GM19193 (cell line): ENCODE data around the gene SEC22C.

ENCODE experiments used
- POLR2A ChIP-seq: IDR thresholded peaks from 4 replicates; pipeline ENCODE4 v1.6.1; 2011; ENCODE audit not compliant: insufficient read depth, insufficient read length; ENCODE audit errors: extremely low read depth

SEC22C gene, protein sequence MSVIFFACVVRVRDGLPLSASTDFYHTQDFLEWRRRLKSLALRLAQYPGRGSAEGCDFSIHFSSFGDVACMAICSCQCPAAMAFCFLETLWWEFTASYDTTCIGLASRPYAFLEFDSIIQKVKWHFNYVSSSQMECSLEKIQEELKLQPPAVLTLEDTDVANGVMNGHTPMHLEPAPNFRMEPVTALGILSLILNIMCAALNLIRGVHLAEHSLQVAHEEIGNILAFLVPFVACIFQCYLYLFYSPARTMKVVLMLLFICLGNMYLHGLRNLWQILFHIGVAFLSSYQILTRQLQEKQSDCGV

DNA sequence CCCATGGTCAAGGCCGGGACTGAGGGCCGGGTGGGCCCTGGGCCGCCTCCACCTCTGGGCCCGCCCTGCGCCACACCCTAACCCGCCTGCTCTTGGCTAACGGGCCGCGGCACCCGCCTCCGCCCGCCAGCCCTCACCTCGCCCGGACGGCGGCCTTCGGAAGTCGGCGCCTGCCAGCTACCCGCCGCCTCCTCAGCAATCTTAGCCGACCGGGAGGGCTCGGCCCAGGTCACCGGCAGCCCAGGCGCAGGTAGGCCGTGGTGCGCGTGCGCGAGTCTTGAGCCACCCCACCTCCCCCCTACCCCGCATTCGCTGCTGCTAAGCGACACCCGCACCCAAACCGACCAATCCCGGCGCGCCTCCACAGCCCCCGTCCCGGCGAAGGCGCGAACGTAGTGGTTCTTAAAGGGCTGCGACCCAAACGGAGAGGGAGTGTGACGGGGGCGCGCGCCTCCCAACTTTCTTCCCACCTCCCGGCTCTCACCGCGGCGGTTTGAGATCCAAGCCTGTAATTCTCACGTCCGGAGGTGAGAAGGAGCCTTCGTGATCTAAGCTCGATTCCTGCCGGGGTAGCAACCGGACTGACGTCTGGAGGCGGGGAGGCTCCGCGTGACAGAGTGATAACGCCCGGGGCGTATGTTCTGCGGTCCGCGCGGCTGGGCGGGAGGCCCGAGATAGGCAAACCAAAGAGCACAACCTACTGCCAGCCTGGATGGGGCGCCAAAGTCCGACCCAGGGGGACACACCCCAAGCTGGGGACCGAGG lies at the start of gene SEC22C:
TSS of gene SEC22C (minus strand) at position 259 of the 765 bp plus-strand sequence. CDS start 12,921 bp downstream, outside the sequence.
- TF ChIP-seq POLR2A = peak; percentile 80

DNA sequence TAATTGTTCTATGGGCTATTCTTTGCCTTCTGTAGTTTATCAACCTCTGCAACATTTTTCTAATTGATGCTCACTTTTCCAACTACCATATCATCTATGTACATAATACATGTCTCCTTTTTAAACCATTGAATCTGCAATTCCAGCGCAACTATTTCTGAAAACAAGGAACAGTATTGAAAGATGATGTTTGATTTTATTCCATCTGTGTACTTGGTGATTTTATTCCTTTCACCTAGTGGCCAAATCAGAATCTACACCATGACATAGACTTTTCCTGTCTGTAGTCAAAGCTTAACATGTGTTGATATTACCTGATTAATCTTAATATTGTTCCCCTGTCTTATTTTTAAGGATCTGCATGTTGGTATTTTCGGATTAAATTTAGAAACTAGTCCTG lies 31.7 kb upstream of the SEC22C start:
- TF ChIP-seq POLR2A = no peak

DNA sequence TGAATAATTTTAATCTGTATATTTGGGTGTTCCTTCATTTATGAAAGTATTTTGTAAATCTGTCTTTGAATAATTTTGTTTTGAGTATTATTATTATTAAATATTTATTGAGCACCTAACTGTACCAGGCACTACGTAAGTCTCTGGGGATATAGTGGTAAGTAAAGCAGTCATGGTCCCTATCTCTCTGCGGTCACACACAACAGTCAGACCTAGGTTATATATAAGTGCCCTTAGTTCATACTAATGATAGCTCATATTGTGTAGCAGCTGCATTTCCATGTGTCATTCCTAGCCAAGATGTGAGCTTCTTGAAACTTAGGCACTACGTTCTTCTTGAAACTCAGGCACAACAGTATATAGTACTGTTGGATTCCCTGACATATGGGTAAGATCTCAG lies 31.2 kb upstream of the SEC22C start:
- no peak for TF ChIP-seq POLR2A

DNA sequence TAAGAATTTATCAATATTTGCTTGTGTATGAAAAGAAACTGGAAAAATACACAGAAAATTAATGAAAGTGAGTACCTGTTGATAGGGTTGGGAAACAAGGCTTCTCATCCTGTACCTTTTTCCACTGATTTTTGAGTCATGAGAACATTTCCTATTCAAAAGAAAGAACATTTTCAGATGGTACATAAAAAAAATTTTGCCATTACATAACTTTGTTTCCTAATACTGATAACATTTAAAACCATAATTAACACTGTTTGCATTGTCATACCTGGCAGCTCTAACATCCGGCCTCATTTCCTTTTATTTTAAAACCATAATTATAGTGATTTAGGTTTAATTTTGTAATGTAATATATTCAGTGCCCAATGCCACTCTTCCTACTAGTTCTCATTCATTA lies 30.4 kb upstream of the SEC22C start:
- no peak for TF ChIP-seq POLR2A

DNA sequence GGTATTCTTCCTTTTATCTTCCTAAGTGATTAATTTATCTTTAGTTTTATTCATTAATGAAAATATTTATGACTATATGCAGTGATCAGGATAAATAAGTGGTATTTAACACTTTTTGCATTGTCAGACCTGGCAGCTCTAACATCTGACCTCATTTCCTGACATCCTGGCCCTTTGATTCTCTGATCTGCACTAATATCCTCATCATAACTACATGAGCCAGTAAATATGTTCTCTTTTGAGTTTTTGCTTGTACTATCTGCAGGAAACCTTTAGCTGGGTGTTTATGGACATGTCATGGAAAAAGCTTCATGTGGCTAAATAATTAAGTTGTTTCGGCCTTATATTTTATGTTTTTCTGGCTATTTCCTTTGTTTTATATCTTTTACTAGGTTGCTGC lies 29.2 kb upstream of the SEC22C start:
- TF ChIP-seq POLR2A = no peak

DNA sequence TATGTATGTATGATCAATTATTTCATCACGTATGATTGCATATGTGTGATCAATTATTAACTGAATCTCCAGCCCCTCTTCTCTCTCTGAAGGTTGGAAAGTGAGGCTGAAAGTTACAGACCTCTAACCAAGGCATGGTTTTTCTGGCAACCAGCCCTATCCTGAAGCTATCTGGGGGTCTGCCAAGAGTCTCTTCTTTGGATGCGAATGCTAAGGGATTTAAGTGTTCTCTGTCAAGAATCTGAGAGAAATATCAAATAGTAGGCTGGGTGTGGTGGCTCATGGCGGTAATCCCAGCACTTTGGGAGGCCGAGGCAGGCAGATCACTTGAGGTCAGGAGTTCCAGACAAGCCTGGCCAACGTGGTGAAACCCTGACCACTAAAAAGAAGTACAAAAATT lies 26.8 kb upstream of the SEC22C start:
- no peak for TF ChIP-seq POLR2A

DNA sequence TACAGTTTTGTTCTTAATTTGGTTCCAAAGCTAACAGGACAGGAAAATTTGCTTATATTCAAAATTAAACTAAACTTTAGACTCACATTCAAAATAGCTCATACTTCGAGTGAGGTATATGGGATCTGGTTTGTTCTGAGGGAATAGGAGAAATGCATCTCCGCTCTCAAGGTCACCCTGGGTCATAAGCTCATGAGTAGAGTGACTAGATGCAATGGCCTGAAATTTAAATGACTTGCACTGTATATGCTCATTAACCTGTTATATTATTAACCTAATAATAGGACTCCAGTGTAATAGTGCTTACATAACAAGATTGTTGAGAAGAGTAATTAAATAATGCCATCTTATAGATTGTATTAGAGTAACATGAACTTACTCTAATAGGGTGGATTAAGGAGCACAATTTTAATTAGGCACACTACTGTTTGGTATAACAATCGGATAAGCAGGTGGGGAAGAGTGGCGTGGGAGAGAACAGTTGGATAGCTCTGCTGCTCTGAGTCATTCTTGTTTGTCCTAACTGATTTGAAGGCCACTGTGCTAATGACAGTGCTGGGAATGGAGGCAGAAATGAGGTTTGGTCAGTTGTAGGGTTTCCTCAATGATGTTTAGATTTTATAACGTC lies 23.9 kb upstream of the SEC22C start:
- TF ChIP-seq POLR2A = no peak

DNA sequence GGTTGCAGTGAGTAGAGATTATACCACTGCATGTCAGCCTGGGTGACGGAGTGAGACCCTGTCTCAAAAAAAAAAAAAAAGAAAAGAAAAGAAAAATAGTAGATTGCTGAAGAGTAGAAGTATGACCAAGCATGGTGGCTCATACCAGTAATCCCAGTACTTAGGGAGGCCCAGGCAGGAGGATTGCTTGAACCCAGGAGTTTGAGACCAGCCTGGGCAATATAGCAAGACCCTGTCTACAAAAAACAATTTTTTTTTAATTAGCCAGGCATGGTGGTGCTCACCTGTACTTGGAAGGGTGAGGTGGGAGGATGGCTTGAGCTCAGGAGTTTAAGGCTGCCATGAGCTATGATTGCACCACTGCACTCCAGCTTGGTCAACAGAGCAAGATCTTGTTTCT lies 21.2 kb upstream of the SEC22C start:
- TF ChIP-seq POLR2A = no peak

DNA sequence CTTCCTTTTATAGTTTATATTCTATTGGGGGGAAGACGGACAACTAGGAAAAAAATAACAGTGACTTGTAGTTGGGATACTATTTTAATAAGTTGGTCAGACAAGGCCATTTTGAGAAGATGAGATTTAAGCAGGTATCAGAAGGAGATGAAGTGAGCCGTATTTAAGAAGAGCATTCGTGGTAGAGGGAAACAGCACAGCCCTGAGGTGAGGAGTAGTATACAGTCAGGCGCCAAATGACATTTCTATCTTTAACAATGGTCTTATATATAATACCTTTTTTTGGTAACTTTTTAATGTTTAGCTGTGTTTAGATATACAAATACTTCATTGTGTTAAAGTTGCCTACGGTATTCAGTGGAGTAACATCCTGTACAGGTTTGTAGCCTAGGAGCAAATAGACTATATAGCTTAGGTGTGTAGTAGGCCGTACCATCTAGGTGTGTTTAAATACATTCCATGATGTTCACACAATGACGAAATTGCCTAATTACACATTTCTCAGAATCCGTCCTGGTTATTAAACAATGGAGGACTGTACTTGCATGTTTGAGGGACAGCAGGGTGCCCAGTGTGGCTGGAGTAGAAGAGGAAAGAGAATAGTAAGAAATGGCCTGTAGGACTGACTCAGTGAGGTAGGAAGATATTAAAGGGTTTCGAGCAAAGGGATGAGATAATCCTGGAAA lies 20.3 kb upstream of the SEC22C start:
- no peak for TF ChIP-seq POLR2A

DNA sequence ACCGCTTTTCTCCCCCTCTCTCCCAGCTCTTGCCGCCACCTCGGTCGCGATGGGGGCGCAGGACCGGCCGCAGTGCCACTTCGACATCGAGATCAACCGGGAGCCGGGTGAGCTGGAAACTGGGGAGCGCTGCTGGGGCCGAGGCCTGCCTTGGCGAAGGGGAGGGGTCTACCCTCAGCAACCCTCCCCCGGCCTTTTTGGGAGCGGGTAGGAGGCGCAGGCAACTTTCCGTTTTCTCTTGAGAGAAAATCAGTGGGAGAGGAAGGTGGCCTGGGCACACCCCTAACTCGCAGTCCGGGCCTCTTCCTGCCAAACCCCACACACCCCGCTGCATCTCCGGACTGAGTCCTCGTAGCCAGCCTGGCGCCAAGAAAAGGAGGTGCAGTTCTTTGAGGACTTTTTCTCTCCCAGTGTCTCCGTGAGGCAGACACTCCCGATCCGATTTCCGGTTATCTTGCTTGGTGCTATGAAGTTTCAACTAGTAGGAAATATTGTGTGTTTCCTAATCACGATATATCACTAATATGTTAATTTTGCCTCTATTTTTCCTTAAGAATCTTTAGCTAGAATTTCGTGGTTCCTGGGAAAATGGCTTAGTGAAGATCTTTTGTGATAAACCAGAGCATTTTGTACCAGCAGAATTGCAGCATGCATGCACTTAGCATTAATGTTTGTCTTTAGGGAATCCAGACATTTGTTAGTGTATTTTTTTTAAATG lies 19.4 kb upstream of the SEC22C start:
- TF ChIP-seq POLR2A = no peak

DNA sequence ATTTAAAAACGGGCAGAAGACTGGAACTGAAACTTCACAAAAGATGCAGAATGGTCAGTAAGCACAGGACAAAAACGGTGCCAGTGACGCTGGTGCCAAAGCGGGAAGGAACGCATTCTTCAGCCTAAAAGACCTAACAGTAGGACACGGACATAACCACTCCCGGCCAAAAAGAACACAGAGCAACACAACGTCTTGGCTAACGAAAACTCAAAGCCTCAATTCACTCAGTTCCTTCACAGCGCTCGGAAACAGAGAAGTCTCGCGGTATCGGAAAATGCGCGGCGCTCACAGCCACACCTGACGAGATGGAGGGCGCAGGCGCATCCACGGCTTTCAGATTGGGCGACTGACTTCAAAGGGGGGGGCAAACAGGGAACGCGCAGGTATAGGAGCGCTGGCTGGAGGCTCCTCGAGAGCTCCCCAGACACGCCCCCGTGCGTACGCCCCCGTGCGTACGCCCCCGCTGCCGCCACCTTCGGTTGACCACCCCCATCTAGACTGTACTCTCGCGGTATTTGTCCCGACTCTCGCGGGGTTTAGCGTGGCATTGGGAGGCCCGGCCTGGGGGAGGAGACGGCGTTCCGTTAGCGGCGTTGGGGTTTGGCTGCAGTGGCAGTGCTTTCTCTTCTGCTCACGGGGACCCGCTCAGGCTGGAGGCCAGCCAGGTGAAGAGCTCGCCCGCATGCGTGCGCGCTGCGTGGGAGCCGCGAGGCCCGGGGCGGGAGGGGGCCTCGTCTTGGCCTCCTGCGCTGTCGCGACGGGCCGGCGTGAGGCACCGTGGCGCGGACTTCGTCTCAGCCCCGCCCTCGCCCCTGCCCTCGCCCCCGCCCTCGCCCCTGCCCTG lies 18.6 kb upstream of the SEC22C start, which contains the start of gene NKTR:
TSS of gene NKTR (plus strand) at position 576 of the 847 bp plus-strand sequence. CDS start 321 bp downstream, outside the sequence.
- TF ChIP-seq POLR2A = peak; percentile 92

DNA sequence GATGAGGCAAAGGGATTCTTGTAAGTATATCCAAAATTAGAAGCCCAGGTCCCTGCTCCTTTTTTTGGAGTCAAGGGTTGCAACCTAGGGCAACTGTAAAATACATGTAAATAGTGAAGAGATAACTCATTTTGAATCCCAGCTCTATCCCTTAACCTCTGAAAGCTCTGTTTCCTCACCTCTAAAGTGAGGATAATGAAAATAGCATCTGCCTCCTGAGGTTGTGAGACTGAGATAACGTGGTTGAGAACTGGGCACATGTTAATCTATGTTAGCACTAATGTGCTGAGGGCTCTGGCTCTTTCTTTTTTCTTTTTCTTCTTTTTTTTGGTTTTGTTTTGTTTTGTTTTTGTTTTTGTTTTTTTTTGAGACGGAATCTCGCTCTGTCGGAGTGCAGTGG lies 13.9 kb upstream of the SEC22C start:
- no peak for TF ChIP-seq POLR2A

DNA sequence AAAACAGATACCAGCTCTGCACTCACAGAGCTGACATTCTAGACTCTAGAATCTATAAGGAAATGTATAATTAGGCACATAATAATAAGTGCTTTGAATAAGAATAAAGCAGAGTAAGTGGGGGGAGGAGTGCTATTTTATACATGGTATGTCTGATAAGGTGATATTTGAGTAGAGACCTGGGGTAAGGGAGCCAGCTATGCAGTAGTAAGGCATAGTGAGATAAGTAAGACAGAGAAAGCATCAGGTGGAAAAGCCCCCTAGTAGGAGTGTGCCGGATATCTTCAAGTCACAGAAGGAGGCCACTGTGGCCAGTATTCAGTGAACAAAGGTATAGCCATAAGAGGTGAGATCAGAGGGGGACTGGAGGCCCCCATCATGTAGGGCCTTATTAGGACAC lies 11.9 kb upstream of the SEC22C start:
- TF ChIP-seq POLR2A = no peak

DNA sequence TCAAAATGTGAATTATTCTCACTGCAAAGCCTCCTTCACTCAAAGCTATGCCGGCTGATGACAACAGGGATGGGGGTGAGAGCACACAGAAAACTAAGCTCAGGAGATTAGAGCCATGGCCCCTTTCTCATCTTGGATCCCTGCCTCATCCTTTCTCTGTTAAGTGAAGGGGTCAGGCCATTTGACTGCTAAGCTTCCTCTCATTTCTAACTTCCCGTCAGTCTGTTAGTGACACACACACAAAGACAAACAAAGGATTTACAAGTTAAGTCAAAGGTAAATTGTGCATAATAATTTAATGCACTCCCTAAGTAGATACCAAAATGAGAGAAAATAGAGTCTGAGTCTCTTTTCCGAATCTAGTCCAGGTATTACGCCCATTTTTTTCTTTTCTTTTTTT lies 10.0 kb upstream of the SEC22C start:
- TF ChIP-seq POLR2A = no peak

DNA sequence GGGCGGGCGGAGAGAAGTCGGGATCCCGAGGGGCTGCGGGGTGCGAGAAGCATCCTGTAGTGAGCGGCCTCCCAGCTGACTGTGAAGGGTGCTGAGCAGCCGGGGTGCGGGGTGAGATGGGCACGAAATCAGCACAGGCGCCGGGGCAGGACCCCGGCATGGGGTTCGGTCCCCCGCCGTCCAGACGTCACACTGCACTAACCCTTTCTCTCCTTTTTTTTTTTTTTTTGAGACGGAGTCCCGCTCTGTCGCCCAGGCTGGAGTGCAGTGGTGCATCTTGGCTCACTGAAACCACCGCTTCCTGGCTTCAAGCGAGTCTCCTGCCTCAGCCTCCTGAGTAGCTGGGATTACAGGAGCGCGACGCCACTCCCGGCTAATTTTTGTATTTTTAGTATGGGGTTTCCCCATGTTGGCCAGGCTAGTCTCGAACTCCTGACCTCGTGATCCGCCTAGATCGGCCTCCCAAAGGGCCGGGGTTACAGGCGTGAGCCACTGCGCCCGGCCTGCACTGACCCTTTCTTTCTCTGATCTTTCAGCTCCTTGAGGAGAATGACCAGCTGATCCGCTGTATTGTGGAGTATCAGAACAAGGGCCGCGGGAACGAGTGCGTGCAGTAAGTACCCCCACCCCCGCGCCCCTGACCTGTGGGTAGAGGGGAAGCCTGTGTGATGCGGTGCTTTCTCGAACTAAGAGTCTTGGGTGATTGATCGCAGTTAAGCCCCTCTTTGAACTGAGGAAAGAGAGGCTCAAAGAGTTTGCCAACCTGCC lies 9.4 kb upstream of the SEC22C start:
- no peak for TF ChIP-seq POLR2A
